ENCODE results near the gene GCGR.
A peak's percentile ranks its signal among the peaks of the same experiment; 100 is the strongest.

The GCGR gene

GRCh38 chr17:81811705-81812570 lies 8.0 kb downstream of the GCGR start:
- DNase-seq (ENCODE audit: low read depth) = no peak

DNA sequence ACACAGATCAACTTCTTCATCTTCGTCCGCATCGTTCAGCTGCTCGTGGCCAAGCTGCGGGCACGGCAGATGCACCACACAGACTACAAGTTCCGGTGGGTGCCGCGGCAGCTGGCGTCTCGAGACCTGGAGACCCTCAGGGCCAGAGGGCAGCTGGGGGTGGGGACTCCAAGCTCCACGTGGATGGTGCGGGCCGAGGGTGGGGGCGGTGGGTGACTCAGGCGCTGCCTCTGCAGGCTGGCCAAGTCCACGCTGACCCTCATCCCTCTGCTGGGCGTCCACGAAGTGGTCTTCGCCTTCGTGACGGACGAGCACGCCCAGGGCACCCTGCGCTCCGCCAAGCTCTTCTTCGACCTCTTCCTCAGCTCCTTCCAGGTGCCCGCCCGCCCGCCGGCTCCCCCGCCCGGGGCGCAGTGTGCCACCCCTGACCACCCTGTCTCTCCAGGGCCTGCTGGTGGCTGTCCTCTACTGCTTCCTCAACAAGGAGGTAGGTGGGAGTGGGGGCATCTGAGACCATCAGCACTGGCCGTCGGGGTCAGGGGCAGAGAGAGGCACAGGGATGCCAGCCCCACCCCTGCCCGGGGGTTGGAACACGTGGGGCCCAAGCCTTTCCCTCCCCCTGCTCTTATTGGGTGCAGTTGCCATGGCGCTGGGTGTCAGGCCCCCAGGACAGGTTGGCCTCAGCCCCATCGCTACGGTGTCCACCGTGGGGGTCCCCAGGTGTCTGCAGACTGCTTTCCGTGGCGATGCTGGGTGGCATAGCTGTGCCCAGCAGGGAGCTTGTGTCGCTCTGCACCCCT lies 8.8 kb downstream of the GCGR start:
- no peak for DNase-seq (ENCODE audit: low read depth)

DNA sequence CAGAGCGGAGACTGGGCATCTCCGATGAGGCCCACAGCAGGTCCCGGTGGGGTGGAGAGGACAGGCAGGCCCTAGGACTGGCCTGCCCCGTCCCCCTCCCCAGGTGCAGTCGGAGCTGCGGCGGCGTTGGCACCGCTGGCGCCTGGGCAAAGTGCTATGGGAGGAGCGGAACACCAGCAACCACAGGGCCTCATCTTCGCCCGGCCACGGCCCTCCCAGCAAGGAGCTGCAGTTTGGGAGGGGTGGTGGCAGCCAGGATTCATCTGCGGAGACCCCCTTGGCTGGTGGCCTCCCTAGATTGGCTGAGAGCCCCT lies 9.4 kb downstream of the GCGR start:
- no peak for DNase-seq (ENCODE audit: low read depth)

DNA sequence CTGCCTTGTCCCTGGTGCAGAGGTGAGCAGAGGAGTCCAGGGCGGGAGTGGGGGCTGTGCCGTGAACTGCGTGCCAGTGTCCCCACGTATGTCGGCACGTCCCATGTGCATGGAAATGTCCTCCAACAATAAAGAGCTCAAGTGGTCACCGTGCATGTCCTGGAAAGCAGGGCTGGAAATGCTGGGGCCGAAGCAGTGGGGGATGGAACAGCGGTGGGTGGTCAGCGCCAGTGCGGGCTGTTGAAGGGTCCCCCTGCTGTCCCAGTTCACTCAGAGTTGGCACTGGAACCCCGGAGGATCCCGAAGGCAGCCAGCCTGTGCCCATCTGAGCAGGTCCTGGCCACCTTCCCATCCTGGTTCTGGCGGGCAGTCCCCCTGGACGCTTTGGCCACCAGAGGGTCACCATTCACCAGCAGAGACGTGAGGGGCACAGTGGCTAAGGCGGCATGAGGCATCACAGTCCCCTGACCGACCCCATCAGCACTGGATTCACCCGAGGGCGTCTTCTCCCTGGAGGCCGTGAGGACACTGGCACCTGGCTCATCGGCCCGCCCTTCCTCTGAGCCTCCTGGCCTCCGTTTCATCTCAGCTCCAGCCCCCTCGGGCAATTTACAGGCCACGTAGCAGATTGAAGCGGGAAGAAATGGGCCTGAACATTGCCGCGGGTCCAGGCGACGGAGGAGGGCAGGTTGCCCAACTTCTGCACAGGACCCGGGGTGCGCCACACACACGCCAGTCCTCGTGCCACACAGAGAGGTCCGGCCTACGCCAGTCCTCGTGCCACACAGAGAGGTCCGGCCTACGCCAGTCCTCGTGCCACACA lies 10.1 kb downstream of the GCGR start:
- DNase-seq (ENCODE audit: low read depth) = no peak

GRCh38 chr17:81814748-81815645 lies 11.0 kb downstream of the GCGR start:
- no peak for DNase-seq (ENCODE audit: low read depth)

- DNase-seq (ENCODE audit: low read depth) = no peak
Measured at GRCh38 chr17:81815646-81815986, 11.7 kb downstream of the GCGR start.

GRCh38 chr17:81817758-81818147 lies 13.8 kb downstream of the GCGR start:
- DNase-seq (ENCODE audit: low read depth) = no peak

GRCh38 chr17:81819708-81820107 lies 15.8 kb downstream of the GCGR start:
- DNase-seq (ENCODE audit: low read depth) = no peak

GRCh38 chr17:81821147-81821546 lies 17.2 kb downstream of the GCGR start:
- no peak for DNase-seq (ENCODE audit: low read depth)

- DNase-seq (ENCODE audit: low read depth) = no peak
Measured at GRCh38 chr17:81821603-81822311, 17.8 kb downstream of the GCGR start.

GRCh38 chr17:81822312-81822637 lies 18.3 kb downstream of the GCGR start:
- DNase-seq (ENCODE audit: low read depth) = no peak

DNA sequence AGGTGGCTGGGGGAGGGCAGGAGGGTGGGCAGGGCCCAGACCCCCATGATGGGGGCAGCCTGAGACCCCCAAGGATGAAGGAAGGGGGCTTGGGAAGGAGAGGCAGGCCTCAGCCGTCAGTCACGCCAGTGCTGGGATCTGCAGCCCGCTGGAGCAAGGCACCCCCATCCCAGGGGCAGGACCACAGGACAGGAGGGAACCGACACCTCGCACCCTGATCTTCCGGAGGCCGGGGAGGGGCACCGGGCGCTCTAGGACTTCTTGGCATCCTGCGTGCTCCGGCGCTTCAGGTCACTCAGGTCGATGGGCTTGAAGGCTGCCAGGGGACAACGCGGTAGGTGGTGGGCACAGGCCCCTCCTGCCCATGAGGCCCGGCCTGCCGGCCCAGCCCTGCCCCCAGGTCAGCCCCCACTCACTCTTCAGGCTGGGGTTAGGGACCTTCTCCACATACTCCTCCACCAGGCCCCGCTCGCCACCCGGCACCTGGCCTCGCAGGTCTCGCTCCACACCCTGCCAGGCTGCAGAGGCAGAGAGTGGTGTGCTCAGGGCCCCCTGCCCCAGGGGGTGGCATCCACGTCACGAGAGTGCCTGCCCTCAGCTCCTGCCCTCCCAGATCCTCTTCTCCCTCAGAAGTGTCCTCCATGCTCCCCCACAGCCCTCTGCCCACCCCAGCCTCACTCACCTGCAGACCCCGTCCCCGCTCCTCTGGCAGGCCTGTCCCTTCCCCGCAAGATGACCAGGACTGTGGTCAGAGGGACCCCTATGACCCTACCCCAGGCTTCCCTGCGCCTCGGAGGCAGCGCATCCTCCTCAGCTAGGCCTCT lies 19.3 kb downstream of the GCGR start:
- no peak for DNase-seq (ENCODE audit: low read depth)

DNA sequence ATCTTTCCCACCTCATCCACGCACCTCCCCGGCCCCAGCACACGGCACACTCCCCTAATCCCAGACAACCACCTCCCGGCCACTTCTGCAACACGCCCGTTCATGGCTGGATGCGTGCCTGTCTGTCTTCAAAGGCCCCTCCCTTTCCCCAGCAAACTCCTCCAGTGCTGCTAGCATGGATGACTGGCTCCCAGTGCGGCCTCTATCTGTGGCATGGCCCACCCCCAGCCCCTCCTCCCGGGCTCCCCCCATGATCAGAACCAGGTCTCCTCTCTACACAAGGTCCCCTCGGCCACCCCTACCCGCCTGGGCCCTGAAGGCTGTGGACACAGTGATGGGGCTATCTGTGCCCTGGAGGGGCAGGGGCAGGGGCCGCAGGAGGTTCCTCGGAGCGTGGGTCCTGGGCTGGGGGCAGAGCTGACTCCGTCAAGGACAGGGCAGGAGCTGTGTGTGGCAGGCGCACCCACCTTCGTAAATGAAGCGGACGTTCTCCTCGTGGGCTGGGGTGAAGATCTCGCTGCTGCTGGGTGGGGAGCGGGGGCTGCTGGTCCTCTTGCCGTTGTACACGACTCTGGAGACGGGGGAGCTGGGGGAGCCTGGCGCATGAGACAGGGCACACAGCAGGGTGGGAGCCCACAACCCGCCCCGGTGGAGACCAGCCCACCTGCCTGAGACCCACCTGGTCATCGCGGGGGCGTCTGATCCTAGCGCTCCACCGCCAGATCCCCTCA lies 20.0 kb downstream of the GCGR start:
- no peak for DNase-seq (ENCODE audit: low read depth)

DNA sequence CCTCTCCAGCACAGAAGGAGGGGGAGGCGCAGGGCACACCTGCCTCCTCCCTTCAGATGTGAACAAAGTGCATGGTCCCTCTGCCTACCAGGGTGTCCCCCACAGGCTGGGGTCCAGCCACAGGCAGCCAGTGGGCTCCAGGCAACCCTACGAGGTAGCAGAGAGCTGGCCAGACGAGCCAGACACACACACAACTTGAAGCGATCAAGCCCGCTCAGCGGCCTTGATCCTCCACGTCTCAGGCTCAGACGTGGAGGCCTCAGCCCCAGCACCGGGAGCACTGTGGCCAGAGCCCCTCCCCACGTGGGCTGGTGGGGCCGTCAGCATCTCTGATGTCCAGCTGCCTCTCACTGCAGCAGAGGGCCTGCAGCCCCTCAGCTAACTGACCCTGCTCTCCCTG lies 20.6 kb downstream of the GCGR start:
- DNase-seq (ENCODE audit: low read depth) = no peak

GRCh38 chr17:81825841-81826466 lies 22.0 kb downstream of the GCGR start:
- no peak for DNase-seq (ENCODE audit: low read depth)

DNA sequence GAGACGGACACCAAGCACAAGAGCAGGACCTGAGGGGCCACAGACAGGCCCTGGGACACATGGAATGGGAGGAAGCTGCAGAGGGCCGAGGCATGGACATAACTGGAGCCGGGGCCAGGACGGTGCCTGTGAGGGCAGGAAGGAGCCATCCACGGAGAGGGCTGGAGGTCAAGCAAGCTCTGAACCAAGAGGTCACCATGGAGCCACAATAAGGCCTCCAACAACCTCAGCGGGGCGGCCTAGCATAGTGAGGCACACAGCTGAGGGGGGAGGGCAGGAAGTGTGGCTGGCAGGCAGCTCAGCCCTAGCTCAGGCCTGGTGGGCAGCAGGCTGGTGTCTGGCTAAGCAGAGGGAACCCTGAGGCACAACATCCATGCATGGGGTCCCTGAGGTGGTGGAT lies 24.7 kb downstream of the GCGR start:
- no peak for DNase-seq (ENCODE audit: low read depth)

GRCh38 chr17:81829858-81830257 lies 25.9 kb downstream of the GCGR start:
- no peak for DNase-seq (ENCODE audit: low read depth)

DNA sequence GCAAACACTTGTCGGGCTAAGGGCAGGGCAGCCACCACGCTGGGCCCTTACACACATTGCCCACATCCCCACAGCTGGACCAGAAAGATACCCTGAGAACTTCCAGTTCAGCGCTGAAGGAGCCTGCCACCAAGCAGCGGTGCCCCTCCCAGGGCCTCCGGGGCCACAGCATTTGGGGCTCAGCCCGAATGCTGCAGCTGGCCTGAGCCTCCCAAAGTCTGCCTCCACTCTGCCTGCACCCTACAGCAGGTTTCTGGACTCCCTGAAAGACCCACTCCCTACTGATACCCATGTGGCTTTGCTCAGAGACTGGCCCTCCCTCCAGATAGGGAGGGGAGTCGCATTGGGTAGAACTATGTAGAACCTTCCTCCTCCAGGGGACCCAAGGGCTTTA lies 27.6 kb downstream of the GCGR start:
- DNase-seq (ENCODE audit: low read depth) = no peak

GRCh38 chr17:81831957-81832607 lies 28.1 kb downstream of the GCGR start:
- peak; percentile 31 for DNase-seq (ENCODE audit: low read depth)

Measured in stimulated activated CD4-positive, alpha-beta T cell treated with anti-CD3 and anti-CD28 coated beads, Interleukin-2, amount 100 ng/mL, for 4 hours (primary cell).